ENCODE measurements around the gene MTHFD2L.

Gene MTHFD2L

GRCh38 chr4:74217365-74217764 lies 59.4 kb downstream of the MTHFD2L start:
- TF ChIP-seq, protein P1, sequence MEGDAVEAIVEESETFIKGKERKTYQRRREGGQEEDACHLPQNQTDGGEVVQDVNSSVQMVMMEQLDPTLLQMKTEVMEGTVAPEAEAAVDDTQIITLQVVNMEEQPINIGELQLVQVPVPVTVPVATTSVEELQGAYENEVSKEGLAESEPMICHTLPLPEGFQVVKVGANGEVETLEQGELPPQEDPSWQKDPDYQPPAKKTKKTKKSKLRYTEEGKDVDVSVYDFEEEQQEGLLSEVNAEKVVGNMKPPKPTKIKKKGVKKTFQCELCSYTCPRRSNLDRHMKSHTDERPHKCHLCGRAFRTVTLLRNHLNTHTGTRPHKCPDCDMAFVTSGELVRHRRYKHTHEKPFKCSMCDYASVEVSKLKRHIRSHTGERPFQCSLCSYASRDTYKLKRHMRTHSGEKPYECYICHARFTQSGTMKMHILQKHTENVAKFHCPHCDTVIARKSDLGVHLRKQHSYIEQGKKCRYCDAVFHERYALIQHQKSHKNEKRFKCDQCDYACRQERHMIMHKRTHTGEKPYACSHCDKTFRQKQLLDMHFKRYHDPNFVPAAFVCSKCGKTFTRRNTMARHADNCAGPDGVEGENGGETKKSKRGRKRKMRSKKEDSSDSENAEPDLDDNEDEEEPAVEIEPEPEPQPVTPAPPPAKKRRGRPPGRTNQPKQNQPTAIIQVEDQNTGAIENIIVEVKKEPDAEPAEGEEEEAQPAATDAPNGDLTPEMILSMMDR (IDR thresholded peaks at IDR 0.05; ENCODE audit: borderline replicate concordance, control extremely low read depth, extremely low read depth, insufficient read depth, missing control alignments) = no peak
- DNase-seq (ENCODE audit: low spot score) = no peak
- in situ Hi-C loops (cut with MboI; ENCODE audit: low sequenced_read_pairs, unreplicated experiment) = no loop called here

DNA sequence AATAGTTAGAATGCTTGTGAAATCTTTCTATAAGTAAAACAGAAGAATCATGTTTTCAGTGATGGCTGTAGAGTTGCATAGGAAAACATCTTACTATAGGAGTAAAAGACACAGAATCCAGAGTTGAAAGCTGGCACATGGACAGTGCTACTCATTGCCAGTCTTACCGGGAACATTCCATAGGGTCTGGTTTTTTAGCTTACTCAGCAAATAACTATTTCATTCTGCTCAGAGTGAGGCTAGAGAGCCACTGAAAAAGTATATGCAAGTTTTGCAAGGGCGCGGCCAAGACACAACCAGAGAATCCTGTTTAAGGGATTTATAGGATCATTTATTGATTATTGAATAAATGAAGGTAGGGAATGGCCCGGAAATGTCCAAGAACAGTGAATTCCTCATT lies 60.3 kb downstream of the MTHFD2L start:
- DNase-seq (ENCODE audit: low spot score) = no peak
- TF ChIP-seq, protein P1 (IDR thresholded peaks at IDR 0.05; ENCODE audit: borderline replicate concordance, control extremely low read depth, extremely low read depth, insufficient read depth, missing control alignments) = no peak
- in situ Hi-C loops (cut with MboI; ENCODE audit: low sequenced_read_pairs, unreplicated experiment) = no loop called here

- in situ Hi-C loops (cut with MboI; ENCODE audit: low sequenced_read_pairs, unreplicated experiment) = no loop called here
- DNase-seq (ENCODE audit: low spot score) = no peak
- TF ChIP-seq, protein P1 (IDR thresholded peaks at IDR 0.05; ENCODE audit: borderline replicate concordance, control extremely low read depth, extremely low read depth, insufficient read depth, missing control alignments) = no peak
Measured at GRCh38 chr4:74219240-74219639, 61.3 kb downstream of the MTHFD2L start.

DNA sequence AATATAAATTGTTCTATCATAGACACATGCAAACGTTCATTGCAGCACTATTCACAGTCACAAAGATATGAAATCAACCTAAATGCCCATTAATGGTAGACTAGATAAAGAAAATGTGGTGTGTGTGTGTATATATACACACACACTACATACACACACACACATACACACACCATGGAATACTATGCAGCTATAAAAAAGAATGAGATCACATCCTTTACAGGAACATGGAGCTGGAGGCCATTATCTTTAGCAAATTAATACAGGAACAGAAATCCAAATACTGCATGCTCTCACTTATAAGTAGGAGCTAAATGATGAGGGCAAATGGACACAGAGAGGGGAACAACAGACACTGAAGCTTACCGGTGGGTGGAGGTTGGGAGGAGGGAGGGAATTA lies 65.2 kb downstream of the MTHFD2L start:
- DNase-seq (ENCODE audit: low spot score) = no peak
- TF ChIP-seq, protein P1 (IDR thresholded peaks at IDR 0.05; ENCODE audit: borderline replicate concordance, control extremely low read depth, extremely low read depth, insufficient read depth, missing control alignments) = no peak
- in situ Hi-C loops (cut with MboI; ENCODE audit: low sequenced_read_pairs, unreplicated experiment) = no loop called here

GRCh38 chr4:74223801-74224200 lies 65.9 kb downstream of the MTHFD2L start:
- TF ChIP-seq, protein P1 (IDR thresholded peaks at IDR 0.05; ENCODE audit: borderline replicate concordance, control extremely low read depth, extremely low read depth, insufficient read depth, missing control alignments) = no peak
- in situ Hi-C loops (cut with MboI; ENCODE audit: low sequenced_read_pairs, unreplicated experiment) = no loop called here
- DNase-seq (ENCODE audit: low spot score) = no peak

GRCh38 chr4:74228691-74229640 lies 71.0 kb downstream of the MTHFD2L start:
- peak; percentile 22 for DNase-seq (ENCODE audit: low spot score)
- TF ChIP-seq, protein P1 (IDR thresholded peaks at IDR 0.05; ENCODE audit: borderline replicate concordance, control extremely low read depth, extremely low read depth, insufficient read depth, missing control alignments) = peak; percentile 78
- in situ Hi-C loops (cut with MboI; ENCODE audit: low sequenced_read_pairs, unreplicated experiment) = no loop called here

All from GM13976 (cell line).